A673 (cell line): Measurements from ENCODE around the gene EFNA5. TPM values are rescaled to one million over a fixed set of nuclear protein-coding genes. Genes with fewer than 3 reads are reported as not detected.
A peak's percentile ranks its signal among the peaks of the same experiment; 100 is the strongest.

ENCODE experiments used
- BruUV-seq: library from RNA; stranded (reverse); fragments of 400-500 nt; replicated peaks from 2 replicates; lab custom pipeline; 2021; lab: Mats Ljungman, UMichigan
- CTCF ChIA-PET: fragments of 300-600 bp; sonication (Branson Sonifier 250); formaldehyde crosslinking; loops from one replicate; lab custom pipeline; 2022; ENCODE audit warnings: antibody characterized with exemption; lab: Charles Lee
- POLR2A ChIA-PET: fragments of 300-600 bp; sonication (Branson Sonifier 250); formaldehyde crosslinking; loops from one replicate; lab custom pipeline; 2022; ENCODE audit warnings: antibody characterized with exemption; ENCODE audit not compliant: low non-redundant PET; lab: Charles Lee
- DNase-seq: peaks from one replicate; pipeline ENCODE4 v3.0.0-alpha.2; 2015; ENCODE audit warnings: low spot score
- H3K27ac ChIP-seq: fragments of 200-600 bp; sonication (generic); 2 replicates; pipeline ENCODE4 v1.5.1; 2016; ENCODE audit warnings: mixed run types, low read depth, mild to moderate bottlenecking, mixed read lengths, antibody characterized with exemption, low read length; ENCODE audit not compliant: poor library complexity, severe bottlenecking
- H3K27me3 ChIP-seq: fragments of 200-600 bp; sonication (generic); replicated peaks from 2 replicates; pipeline ENCODE4 v1.6.1; 2017; ENCODE audit warnings: mixed run types, low read depth, mild to moderate bottlenecking, mixed read lengths, antibody characterized with exemption, low read length; ENCODE audit not compliant: insufficient read depth, poor library complexity
- H3K36me3 ChIP-seq: fragments of 200-600 bp; sonication (generic); 2 replicates; pipeline ENCODE4 v1.6.1; 2016; ENCODE audit warnings: mixed run types, mild to moderate bottlenecking, mixed read lengths, antibody characterized with exemption, low read length; ENCODE audit not compliant: insufficient read depth, poor library complexity, severe bottlenecking
- H3K4me1 ChIP-seq: fragments of 200-600 bp; sonication (generic); 2 replicates; pipeline ENCODE4 v1.6.1; 2017; ENCODE audit warnings: mixed run types, mild to moderate bottlenecking, mixed read lengths, antibody characterized with exemption, low read length; ENCODE audit not compliant: insufficient read depth, poor library complexity, severe bottlenecking
- H3K4me3 ChIP-seq: fragments of 200-600 bp; sonication (generic); 2 replicates; pipeline ENCODE4 v1.5.1; 2016; ENCODE audit warnings: low read depth, mixed run types, mild to moderate bottlenecking, mixed read lengths, low read length; ENCODE audit not compliant: poor library complexity, severe bottlenecking
- H3K9me3 ChIP-seq: fragments of 200-600 bp; sonication (generic); 2 replicates; pipeline ENCODE4 v1.6.1; 2016; ENCODE audit warnings: mixed run types, low read depth, mild to moderate bottlenecking, mixed read lengths, antibody characterized with exemption, low read length; ENCODE audit not compliant: poor library complexity, severe bottlenecking
- EZH2 ChIP-seq: fragments of 200-600 bp; sonication (generic); IDR thresholded peaks from 2 replicates; pipeline ENCODE4 v1.6.1; 2017; ENCODE audit warnings: borderline replicate concordance, low read depth, mild to moderate bottlenecking, mixed read lengths, antibody characterized with exemption, low read length; ENCODE audit not compliant: poor library complexity, severe bottlenecking
- intact Hi-C: fragments of 100-400 bp; cut with micrococcal nuclease; formaldehyde crosslinking; loops from one replicate; pipeline ENCODE4 v1.10.0; 2022; ENCODE audit not compliant: unreplicated experiment
- total RNA-seq: library from RNA; stranded (reverse); gene quantifications from 2 replicates; pipeline ENCODE4 v1.2.3, GENCODE V29; 2021
- TF ChIP-seq, protein P1 (sequence below): fragments of 300-800, 200-600 bp; sonication (generic); conservative IDR thresholded peaks from 2 replicates; pipeline ENCODE4 v1.5.1; 2017; ENCODE audit warnings: low read depth, mild to moderate bottlenecking, antibody characterized with exemption, low read length, moderate library complexity, mixed read lengths

The EFNA5 gene
- total RNA-seq, 1 experiment from 2014 or later: 16.7 TPM

DNA sequence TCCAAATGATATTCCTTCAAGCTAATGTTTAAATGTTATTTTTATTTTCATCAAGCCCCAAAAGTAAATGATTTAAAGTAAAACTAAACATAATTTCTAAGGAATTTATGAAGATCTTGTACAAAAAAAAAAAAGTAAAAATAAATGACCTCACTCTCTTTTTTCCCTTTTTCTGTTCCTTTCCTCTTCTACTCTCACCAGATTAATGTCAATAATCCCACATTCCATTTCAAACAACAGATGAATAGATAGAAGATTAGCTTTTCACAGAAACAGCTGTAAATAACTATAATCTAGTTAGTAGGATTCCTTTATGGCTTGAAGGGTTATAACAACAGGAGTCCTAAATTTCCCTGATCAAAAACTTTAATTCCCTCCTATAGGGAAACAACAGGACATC, 88.1 kb downstream of the EFNA5 start:
- POLR2A ChIA-PET: no interaction called here

DNA sequence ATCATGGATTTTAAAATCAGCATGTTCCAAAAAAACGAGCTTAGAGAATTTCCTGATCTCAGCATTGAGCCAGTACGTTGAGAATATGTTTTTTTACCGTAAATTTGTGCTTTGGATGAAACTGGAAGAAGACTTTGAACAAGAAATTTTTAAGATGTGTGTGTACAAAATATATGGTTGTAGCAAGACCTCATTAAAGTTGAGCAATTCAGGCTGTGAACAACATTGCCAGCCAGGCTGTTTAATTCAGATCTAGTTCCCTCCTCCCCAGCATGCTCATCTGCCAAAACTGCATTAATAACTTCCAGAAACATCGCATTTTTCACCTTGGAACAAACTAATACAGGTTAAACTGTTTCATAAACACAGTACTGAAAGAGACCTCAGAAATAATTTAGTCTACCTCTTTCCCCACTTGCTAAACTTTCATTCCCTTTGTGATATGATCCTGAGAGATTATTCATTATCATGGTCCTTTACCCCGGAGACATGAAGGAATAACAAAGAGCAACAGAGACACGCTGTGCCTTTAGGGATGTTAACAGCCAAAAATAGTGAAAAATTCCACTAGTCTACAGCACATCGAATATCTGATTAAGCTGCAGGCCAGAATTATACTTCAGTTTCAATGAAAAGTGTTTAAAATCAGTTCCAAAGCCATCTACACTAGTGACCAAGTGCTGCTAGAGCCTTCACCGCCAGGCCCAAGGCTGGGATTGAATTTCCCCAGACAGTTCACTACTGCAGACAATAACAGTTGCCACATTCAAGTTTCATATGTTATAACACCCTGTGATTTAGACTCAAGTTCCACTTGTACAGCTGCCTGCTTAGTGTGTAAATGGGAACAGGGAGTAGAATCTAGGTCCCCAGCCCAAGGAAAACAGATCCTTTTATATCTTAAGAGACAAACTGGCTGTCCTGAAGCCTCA, 89.6 kb downstream of the EFNA5 start:
- H3K4me3 ChIP-seq: no peak overlapping the region
- ChIA-PET POLR2A (no interaction called here), CTCF (no interaction called here)
- no peaks in the 10 kb centered on the region for H3K9me3 ChIP-seq
- peaks cover 21% of the 10 kb centered on the region for H3K27me3 ChIP-seq
- peaks cover 25% of the 10 kb centered on the region for H3K4me1 ChIP-seq
- no peak overlapping the region for H3K27ac ChIP-seq
- BruUV-seq: no TSS peak
- intact Hi-C loops: no loop called here
- TF ChIP-seq, protein P1, sequence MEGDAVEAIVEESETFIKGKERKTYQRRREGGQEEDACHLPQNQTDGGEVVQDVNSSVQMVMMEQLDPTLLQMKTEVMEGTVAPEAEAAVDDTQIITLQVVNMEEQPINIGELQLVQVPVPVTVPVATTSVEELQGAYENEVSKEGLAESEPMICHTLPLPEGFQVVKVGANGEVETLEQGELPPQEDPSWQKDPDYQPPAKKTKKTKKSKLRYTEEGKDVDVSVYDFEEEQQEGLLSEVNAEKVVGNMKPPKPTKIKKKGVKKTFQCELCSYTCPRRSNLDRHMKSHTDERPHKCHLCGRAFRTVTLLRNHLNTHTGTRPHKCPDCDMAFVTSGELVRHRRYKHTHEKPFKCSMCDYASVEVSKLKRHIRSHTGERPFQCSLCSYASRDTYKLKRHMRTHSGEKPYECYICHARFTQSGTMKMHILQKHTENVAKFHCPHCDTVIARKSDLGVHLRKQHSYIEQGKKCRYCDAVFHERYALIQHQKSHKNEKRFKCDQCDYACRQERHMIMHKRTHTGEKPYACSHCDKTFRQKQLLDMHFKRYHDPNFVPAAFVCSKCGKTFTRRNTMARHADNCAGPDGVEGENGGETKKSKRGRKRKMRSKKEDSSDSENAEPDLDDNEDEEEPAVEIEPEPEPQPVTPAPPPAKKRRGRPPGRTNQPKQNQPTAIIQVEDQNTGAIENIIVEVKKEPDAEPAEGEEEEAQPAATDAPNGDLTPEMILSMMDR: no peak
- TF ChIP-seq EZH2: no peak
- peak; percentile 35 for DNase-seq
- H3K36me3 ChIP-seq: no peaks in the 10 kb centered on the region

More for the DNA sequence above, 88.1 kb downstream of the EFNA5 start:
- Histone ChIP-seq H3K27ac (no peak overlapping the region), H3K27me3 (peaks cover 17% of the 10 kb centered on the region), H3K9me3 (no peaks in the 10 kb centered on the region), H3K4me1 (peaks cover 15% of the 10 kb centered on the region), H3K36me3 (no peaks in the 10 kb centered on the region), H3K4me3 (no peak overlapping the region)
- CTCF ChIA-PET: interaction anchor here (1.2 kb wide), 1 partner anchor 11 kb away, joined by 3 read pairs; no protein-coding TSS in a partner anchor
- no peak for DNase-seq
- intact Hi-C loops: no loop called here
- TF ChIP-seq, protein P1: no peak
- TF ChIP-seq EZH2: no peak
- no TSS peak for BruUV-seq

DNA sequence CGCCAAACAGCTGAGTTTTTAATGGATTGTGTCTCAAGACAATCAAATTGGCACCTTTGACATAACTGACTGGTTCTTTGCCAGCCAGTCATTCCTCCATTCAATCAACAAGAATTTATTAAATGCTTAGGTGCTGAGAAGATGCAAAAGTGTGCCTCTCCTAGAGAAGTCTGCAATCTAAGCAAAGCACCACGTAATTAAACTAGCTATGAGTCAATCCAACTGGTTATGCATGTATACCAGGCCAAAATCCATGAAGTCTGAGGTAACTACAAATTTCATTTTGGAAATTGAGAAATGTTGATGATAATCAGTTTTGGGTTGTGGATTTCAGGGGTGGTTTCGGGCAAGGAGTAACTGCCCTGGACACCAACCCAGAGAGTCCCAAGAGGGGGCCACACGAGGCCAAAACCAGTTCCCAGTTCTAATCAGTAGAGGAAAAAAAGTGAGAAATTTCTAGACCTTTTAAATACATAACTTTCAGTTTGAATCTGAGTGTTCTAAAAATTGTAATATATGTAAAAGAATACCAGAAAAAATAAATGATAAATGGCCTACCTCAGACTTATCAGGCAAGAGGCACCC, 92.6 kb downstream of the EFNA5 start:
- POLR2A ChIA-PET: no interaction called here
- Histone ChIP-seq H3K27ac (no peak overlapping the region), H3K9me3 (no peaks in the 10 kb centered on the region), H3K27me3 (peaks cover 38% of the 10 kb centered on the region), H3K4me1 (peaks cover 38% of the 10 kb centered on the region), H3K4me3 (no peak overlapping the region), H3K36me3 (no peaks in the 10 kb centered on the region)
- BruUV-seq: no TSS peak
- CTCF ChIA-PET: no interaction called here
- TF ChIP-seq EZH2: no peak
- TF ChIP-seq, protein P1: no peak
- DNase-seq: no peak
- intact Hi-C loops: loop anchor here (10.0 kb wide), 3 partner anchors 193 to 383 kb away; no protein-coding TSS in a partner anchor
